Activated T-helper 1 cell treated with anti-CD3 and anti-CD28 coated beads, Interleukin-2, amount 50 U/mL, for 16 hours (primary cell): ENCODE results near the gene ACR.

Source experiments
- DNase-seq, 2 donors: peaks; one replicate each; pipeline ENCODE4 v3.0.0-alpha.2; 2020; ENCODE audit warnings: low read depth in 1 of 2, low spot score in 1 of 2

The ACR gene

DNA sequence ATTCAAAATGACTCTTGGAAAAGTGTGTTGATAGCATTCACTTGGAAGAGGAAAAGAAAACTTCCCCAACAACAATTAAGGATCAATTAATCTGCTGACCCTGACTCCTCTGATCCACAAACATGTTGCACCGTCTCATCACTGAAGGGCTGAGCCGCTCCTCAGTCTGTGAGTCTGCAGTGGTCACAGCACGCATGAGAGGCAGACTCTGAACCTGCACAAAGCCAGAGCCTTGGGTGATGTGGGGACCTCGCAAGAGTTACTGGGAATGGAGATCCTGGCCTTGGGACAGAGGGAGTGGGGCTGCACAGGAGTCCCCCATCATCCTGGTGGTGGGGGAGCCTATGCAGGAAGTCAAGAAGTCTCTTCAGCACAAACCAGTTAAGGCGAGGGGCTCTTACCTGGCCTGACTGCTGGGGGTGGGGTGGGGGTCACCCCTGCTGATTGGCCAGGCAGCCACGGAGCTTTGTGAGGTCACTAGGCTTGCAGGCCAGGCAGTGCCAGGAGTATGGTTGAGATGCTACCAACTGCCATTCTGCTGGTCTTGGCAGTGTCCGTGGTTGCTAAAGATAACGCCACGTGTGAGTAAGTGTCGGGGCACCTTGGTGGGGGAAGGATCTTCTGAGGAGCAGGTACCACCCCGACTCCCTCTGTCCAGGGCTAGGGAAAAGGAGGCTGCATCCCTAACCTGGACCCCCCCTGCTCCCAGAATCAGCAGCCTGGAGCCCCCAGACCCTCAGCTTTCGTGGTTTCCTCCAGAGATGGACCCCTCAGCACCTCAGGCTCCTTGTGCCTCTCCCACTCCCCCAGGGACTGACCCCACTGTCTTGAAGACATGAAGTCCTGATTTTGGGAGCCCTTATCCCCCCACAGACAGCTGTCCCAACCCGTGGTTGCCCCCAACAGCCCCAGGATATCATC lies at the start of gene ACR:
ACR (plus strand) TSS at position 477 of the 921 bp plus-strand sequence; CDS start at position 509, 32 bp downstream.
- no peak for DNase-seq

DNA sequence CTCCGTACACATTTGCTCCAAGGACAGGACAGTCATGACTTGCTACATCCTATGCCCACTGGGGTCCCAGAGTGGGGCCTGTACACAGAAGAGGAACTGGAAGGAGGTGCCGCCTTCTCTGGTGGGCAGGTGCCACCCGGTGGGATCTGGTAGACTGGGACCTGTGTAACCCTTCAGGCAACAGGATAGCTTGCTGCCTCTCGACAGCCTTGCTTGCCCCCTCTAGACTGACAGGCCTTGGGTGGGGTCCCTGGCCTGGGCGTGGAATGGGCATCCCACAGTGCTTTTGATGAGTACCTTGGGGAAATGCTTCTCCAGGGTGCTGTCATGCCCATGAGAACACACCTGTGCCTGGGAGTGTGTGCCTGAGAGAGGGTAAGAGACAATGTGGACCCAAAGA lies 49.6 kb upstream of the ACR start:
- DNase-seq = peak in 1 of 2 donors; percentile 0

DNA sequence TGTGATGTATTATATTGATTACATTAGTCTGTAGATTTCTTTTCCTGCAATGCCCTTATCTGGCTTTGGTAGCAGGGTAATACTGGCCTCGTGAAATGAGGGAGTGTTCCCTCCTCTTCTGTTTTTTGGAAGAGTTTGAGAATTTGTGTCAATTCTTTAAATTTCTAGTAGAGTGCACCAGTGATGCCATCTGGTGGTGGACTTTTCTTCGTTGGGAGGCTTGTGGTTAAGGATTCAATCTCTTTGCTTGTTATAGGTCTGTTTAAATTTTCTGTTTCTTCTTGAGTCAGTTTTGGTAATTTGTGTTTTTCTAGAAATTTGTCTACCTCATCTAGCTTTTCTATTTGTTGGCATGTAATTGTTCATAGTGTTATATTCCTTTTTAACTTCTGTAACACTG lies 46.5 kb upstream of the ACR start:
- no peak for DNase-seq

DNA sequence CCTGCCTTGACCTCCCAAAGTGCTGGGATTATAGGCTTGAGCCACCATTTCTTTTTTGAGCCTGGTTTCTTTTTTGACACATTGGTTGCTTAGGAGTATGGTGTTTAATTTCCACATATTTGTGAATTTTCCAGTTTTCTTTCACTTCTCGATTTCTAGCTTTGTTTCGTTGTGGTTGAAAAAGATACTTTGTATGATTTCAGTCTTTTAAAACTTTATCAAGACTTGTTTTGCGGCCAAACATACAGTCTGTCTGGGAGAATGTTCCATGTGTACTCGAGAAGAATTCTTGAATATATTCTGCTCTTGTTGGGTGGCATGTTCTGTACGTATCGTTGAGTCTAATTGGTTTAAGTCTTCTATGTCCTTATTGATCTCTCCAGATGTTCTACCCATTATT lies 44.5 kb upstream of the ACR start:
- DNase-seq = no peak

DNA sequence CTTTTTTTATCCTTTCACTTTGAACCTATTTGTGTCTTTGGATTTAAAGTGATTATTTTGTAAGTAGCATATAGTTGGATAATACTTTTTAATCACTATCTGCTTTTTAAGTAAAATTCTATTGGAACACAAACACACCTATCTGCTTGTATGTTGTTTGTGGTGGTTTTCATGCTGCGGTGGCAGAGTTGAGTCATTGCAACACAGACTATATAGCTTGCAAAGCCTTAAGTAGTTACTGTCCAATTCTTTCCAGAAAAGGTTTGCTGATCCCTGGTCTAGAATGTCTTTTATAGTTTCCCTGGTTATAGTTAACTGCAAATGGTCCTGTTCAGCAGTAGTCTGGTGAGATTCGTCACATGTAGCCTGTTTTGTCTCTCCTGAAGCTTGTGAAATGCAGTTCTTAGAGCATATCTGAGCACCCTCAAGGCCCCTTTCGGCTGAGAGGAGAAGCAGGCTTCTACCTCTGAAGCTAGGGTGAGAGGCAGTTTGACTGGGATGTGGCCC lies 43.9 kb upstream of the ACR start:
- DNase-seq = no peak

DNA sequence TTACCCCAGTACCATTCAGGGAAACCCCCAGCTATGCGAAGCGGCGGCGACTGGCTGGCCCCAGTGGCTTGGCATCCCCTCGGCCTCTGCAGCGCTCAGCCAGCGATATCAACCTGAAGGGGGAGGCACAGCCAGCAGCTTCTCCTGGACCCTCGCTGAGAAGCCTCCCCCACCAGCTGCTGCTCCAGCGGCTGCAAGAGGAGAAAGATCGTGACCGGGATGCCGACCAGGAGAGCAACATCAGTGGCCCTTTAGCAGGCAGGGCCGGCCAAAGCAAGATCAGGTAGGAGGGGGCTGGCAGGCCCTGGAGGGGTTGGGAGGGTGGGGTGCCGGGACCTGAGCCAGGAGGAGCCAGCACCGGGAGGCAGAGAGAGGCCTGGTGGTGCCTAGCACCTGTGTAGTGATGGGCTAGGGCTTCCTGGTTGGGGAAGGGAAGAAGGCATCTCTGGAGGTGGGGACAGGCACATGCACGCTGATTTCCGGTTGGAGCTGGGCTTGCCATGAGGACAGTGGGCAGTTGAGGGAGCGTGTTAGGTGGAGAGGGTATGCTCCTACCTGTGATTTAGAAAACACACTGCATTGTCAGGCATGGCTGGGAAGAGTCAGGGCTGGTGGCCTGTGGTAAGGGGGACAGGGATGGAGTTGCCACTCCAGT lies 43.1 kb upstream of the ACR start:
- no peak for DNase-seq

DNA sequence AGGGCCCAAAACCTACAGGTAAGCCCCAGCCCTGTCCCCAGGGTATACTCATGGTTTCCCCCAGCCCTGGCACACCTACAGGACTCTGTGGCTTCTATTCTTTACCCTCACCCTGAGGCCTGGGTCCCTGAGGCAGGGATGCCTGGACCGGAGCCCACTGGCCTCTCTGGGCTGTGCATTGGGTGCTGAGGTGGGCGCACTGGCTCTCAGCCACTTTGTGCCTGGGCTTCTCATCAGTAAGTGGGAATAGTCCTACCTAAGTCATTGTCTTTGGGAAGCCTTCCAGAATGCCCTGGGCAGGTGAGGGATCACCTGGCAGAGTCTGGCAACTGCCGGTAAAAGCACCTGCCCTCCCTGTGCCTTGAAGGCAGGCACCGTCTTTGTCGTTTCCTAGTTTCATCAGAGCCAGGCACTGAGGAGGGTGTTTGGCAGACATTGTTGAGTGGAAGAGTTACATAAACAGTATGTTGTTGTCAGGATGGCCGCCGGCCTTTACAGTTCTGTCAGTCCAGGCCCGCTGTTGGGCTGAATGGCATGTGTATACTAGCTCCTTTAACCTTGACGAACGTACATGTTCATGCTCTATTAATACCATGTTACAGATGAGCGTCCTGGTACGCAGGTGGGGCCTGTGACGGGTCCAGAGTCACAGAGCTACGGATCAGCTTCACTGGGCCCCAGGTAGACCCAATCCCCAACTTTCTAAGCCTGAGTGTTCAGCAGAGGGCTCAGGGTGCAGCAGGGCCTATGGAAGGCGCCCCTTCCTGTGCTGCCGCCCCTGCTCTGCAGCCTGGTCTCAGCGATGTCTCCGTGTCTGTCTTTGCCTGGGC lies 42.4 kb upstream of the ACR start:
- DNase-seq = no peak

DNA sequence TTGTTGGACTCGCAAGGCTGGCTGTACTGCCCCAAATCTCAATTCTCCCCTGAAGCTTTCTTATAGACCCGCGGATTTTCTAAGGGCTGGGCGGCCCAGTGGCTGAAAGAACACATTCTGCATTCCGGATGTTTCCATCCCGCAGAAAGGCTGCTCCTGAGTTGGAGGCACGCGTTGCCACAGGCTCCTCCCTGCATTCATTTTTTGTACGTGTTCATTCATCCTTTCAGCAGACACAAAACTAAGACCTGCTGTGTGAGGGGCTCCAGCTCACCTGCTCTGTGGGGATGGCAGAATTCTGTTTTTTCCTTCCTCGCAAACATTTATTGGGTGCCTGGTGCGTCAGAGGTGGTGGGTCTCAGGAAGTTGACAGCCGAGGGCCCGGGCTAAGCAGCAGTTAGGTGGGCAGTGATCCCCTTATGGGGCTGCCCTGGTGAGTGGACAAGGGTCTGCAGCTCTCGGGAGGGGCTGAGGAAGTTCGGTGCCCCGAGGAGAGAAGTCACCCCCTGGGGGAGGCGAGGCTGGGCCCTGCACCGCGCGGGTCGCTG lies 41.7 kb upstream of the ACR start:
- no peak for DNase-seq

DNA sequence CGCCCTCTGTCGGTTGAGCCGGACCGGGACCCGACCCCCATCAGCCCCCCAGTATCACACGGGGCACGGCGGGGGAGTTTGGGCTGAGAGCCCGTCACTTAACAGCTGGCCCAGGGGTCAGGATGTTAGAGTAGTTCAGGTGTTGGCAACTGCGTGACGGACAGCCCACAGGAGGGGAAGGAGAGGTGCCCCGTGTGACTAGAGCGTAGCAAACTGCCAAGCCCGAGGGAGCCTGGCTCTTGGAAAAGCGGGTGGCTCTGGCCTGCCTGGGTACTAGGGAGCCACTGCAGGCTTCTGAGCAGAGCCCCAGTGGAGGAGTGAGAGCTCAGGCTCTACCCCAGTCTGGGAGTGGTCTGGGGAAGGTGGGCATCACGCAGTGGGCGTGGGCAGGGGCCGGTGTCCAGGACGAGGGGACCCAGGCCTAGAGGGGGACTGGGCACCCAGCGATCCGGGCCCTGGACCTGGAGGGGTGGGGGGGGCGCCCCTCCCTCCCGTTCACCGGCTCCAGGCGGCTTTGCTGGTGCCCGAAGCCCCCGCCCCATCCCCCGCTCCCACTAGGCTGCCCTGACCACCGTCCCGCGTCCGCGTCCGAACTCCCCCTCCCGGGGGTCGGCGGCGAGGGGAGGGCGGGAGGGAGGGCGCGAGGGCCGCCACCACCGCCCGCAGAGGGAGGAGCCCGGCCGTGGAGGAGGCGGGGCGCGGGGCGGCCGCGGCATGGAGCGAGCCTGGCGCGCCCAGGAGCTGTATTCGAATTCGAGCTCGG lies 41.0 kb upstream of the ACR start:
- DNase-seq = no peak

DNA sequence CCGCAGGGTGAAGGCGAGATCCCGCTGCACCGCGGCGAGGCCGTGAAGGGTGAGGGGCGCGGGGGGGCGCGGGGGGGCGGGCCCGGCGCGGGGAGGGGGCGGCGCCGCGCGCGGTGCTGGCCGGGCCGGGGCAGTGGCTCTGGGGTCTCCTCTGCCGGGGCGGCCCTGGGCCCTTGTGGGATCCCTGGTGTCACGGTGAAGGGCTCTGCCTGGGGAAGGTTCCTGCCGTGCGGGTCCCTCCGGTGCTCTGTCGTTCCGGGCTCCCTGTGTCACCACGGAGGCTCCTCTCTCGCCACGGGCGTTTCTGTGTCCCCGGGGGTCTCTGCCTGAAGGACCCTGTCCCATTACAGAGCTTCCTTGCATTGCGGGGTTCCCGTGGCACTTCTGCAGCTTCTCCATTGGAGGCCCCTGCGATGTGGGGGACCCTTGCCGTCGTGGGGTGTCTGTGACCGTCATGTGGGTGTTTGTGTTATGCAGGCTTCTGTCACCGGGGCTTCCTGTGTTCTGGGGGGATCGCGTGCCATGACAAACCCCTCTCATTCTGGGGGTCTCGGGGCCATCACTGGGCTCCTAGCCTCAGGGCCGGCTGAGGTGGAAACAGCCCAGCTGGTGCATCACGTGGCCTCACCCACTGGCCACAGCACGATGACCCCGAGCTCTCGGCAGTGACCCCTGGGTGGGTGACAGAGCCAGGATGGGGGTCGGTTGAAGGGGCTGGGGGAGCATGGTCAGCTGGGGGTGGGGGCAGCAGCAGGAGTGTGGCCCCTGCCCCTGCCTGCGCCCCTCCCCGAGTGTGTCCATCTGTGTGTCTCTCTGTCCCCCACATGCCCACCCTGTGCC lies 40.1 kb upstream of the ACR start:
- DNase-seq = no peak

DNA sequence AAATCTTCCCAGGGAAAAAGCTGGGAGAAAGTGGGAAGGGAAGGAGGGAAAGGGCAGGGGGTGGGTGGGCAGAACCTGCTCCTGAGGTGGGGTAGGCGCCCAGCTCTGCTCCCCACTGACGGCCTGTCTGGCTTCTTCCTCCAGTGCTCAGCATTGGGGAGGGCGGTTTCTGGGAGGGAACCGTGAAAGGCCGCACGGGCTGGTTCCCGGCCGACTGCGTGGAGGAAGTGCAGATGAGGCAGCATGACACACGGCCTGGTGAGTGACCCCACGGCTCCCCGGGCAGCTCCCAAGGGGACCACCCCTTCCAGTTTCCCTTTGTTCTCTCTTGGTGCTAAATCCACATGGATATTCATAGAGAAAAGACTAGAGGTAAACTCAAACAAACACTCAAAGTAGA lies 39.5 kb upstream of the ACR start:
- DNase-seq = no peak

DNA sequence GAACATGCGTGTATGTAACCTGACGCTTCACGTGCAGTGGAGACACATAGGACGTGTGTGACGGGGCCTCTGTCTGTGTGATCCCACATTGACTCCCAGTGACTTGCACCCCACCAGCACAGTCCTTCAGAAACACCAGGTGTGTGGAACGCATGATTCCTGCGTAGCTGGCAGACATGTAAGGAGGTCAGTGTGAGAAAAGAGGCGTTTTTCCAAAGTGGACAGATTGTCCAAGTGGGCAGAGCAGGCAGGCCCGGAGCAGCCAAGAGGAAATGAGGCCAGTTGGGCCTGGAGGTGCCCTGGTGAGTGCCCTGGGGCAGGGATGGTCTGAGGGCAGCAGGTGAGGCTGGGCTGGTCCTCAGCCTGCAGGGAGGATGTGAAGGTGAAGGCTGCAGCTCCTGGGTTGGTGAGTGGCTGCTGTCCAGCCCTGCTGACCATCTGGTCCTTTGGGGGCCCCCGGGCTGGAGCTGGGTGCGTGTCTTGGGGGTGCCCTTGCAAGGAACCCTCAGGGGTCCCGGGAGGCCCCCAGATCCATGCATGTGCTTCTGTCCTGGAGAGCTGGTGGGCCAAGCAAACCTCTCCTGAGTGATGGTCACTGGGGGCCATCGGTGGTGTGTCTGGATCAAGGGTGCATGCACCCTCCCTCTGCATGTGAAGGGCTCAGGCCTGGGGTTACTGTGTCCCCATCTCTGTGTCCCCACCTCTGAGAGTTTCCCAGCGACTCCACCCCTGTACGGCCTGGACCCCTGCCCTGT lies 38.8 kb upstream of the ACR start:
- no peak for DNase-seq

DNA sequence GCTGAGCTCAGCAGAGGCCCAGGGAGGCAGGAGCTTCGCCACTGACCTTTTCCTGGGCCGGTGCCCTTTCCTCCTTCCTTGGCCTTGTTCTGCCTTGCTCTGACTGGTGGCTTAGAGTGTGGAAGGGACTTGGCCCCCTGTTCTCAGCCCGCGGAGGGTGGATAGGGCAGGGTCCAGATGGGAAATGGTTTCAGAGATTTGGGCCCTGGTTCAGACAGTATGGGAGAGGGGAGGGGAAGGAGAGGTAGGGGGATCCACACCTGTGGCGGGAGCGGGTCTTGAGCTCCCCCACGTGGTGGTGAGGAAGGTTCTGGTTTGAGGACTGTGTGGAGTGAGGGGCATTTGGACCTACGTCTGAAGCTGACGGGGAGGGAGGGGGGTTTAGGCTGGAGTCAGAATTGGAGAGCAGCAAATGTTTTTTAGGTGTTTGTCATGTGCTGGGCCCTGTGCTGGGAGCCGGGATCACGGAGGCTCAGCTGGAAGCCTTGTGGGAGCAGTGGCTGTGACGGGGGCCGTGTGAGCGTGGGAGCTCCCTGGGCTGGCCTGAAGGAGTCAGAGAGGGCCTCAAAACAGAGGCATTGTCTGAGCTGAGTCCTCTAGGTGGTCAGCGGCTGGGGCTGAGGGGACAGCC lies 38.1 kb upstream of the ACR start:
- no peak for DNase-seq

DNA sequence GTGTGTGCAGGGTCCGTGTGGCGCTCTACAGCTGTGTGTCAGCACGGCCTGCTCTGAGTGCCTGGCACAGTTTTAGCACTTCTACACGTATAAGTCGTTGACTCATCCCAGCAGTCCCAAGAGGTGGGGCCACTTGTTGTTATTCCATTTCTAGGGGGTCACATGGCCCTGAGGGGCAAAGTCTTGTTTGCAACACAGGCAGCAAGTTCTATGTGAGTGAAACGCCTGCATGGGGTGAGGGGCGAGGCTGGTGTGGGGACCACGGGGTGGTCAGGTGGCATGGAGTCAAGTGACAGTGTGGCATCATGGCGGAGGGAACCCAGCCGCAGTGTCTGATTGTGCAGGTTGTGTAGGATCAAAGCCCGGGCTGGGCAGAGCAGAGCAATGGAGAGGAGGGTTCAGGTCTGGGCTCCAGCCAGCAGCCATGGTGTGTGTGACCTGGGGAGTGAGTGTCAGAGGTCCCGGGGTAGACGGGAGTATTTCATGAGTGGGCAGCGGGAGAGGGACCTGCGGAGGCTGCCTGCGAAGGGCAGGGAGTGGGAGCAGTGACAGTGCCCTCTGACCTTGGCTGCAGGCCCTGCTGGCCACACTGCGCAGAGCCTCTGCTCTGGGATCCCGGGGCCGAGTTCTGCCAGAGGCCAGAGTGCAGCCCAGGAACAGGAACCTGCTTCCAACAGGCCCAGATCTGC lies 37.5 kb upstream of the ACR start:
- DNase-seq = no peak

DNA sequence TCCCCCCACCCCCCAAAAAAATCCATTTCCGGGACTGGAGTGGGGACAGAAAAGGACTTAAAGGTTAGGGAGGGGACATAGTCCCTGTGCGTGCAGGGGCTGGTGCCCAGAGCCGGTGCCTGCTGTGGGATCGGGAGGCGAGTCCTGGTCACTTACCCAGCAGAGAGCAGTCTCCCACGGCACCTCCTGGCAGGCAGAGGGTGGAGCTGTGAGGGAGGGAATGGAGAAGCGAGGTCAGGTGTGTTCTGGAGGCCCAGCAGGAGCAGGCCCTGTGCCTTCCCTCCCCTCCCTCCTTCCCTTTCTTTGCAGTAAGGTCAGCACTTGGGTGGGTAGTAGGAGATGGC lies 37.0 kb upstream of the ACR start:
- DNase-seq = no peak

DNA sequence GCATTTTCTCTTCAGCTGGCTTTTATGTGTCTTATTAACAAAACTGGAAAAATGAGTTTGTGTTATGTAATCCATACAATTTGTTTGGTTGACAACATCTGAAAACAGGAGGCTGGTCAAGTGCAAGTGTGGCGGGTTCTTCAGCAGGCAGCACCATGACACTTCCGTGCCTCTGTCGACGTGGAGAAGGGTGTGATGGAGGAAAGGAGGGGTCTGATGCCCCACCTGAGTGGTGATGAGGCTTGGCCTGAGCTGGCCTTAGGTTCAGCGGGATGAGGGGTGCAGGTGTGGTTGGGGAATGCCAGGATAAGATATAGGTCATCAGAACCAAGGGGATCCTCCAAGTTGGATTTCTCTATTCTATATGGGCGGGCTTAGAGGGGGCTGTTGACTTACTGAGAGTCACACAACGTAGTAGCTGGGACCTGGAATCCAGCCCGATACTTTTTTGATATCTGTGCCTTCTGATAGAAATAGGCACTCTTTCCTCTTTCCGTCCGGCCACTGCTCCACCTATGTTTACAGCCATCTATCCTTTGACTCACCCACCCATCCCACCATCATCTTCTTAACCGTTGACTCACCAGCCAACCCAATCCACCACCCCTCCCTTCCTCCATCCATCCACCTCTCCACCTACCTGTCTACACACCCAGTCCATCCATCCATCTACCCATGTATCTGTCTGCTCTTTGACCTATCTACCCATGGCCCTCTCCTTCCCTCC lies 36.4 kb upstream of the ACR start:
- DNase-seq = no peak

DNA sequence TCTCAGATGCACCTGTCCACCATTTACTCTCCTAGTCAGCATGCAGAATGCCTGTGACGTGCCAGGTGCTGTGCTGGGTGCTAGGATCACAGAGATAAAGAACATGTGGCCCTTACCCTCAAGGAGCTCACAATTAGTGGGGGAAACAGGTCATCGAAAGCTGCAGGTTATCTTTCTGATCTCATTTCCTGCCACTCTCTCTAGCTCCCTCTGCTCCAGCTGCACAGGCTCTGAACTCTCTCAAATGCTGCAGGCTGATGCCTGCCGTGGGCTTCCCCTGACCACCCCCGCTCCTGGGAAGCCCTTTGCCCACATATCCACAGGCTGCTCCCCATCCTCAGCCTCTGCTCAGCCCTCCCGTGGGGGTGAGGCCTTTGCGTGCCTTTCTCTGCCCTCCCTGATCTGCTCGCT lies 35.7 kb upstream of the ACR start:
- DNase-seq = no peak
